H1 (cell line): Measurements from ENCODE around the gene LCMT1. TPM values are rescaled to one million over a fixed set of nuclear protein-coding genes. Genes with fewer than 3 reads are reported as not detected.

Experiments used
- CTCF ChIA-PET: fragments of 300-600 bp; sonication (Branson Sonifier 250); formaldehyde crosslinking; loops from one replicate; lab custom pipeline; 2021; ENCODE audit not compliant: partially characterized antibody; lab: Charles Lee
- POLR2A ChIA-PET: fragments of 300-600 bp; sonication (Branson Sonifier 250); formaldehyde crosslinking; loops from one replicate; lab custom pipeline; 2021; ENCODE audit warnings: inconsistent platforms; ENCODE audit not compliant: partially characterized antibody; lab: Charles Lee
- DNase-seq, 2 experiments: peaks; one replicate each; pipeline versions ENCODE4 v3.0.0 to v3.0.0-alpha.2; 2010 to 2022; ENCODE audit warnings: low spot score in 2 of 2, low read depth in 1 of 2, mixed read lengths in 1 of 2
- FAIRE-seq: peaks from 2 replicates; lab custom pipeline; 2011; peaks lifted over from hg19 to GRCh38; lab: Jason Lieb, UNC
- H2AFZ ChIP-seq: 2 replicates; pipeline ENCODE4 v1.8.1; 2012; ENCODE audit warnings: low read length, inconsistent platforms
- H2AK5ac ChIP-seq: 2 replicates; pipeline ENCODE4 v1.6.1; 2013; ENCODE audit warnings: low read depth, low read length
- H2BK120ac ChIP-seq: replicated peaks from 2 replicates; pipeline ENCODE3; 2013; ENCODE audit warnings: low read depth, low read length, inconsistent platforms
- H2BK12ac ChIP-seq: 2 replicates; pipeline ENCODE4 v1.6.1; 2013; ENCODE audit warnings: low read depth, low read length
- H2BK15ac ChIP-seq: 2 replicates; pipeline ENCODE4 v1.6.1; 2013; ENCODE audit warnings: low read length
- H2BK20ac ChIP-seq: 2 replicates; pipeline ENCODE4 v1.6.1; 2013; ENCODE audit warnings: low read length
- H2BK5ac ChIP-seq: 2 replicates; pipeline ENCODE4 v1.6.1; 2013; ENCODE audit warnings: low read depth, low read length
- H3K14ac ChIP-seq: 2 replicates; pipeline ENCODE4 v1.6.1; 2013; ENCODE audit warnings: inconsistent platforms; ENCODE audit not compliant: insufficient read length
- H3K18ac ChIP-seq: 2 replicates; pipeline ENCODE4 v1.6.1; 2013; ENCODE audit warnings: low read length; ENCODE audit errors: extremely low read depth
- H3K23ac ChIP-seq: 2 replicates; pipeline ENCODE4 v1.6.1; 2013; ENCODE audit warnings: inconsistent platforms; ENCODE audit not compliant: insufficient read length
- H3K23me2 ChIP-seq: 2 replicates; pipeline ENCODE4 v1.6.1; 2013; ENCODE audit warnings: low read depth, low read length
- H3K27ac ChIP-seq: 2 replicates; pipeline ENCODE4 v1.6.1; 2011; ENCODE audit warnings: low read depth, low read length, inconsistent platforms
- H3K27me3 ChIP-seq, 4 experiments: replicated peaks in 1 of 4; 1 replicate in 1 of 4; 2 replicates in 3 of 4; pipeline versions ENCODE4 v1.6.1 to v1.8.1; 2011 to 2013; ENCODE audit warnings: low read length in 3 of 4, mild to moderate bottlenecking in 3 of 4, inconsistent platforms in 2 of 4, mixed read lengths in 2 of 4, moderate library complexity in 1 of 4; ENCODE audit not compliant: control insufficient read depth in 3 of 4, insufficient read depth in 3 of 4; ENCODE audit errors: extremely low read depth in 1 of 4
- H3K36me3 ChIP-seq, 4 experiments: 2 replicates each; pipeline versions ENCODE4 v1.6.1 to v1.8.1; 2011 to 2013; ENCODE audit warnings: mild to moderate bottlenecking in 4 of 4, low read length in 3 of 4, moderate library complexity in 2 of 4, control low read depth in 1 of 4, inconsistent platforms in 1 of 4; ENCODE audit not compliant: insufficient read depth in 4 of 4, control insufficient read depth in 2 of 4
- H3K4ac ChIP-seq: replicated peaks from 2 replicates; pipeline ENCODE3; 2013; ENCODE audit warnings: low read length, low read depth, mixed read lengths, inconsistent platforms; ENCODE audit not compliant: insufficient read length
- H3K4me1 ChIP-seq, 4 experiments: replicated peaks in 1 of 4; 1 replicate in 1 of 4; 2 replicates in 3 of 4; pipeline versions ENCODE4 v1.6.1 to v1.8.1; 2011 to 2013; ENCODE audit warnings: low read length in 3 of 4, inconsistent platforms in 2 of 4, mixed read lengths in 1 of 4; ENCODE audit not compliant: insufficient read depth in 4 of 4, control insufficient read depth in 3 of 4
- H3K4me2 ChIP-seq, 2 experiments: 2 replicates each; pipeline versions ENCODE4 v1.6.1 to v1.8.1; 2011 to 2013; ENCODE audit warnings: low read depth in 2 of 2, low read length in 2 of 2, control low read depth in 1 of 2, inconsistent platforms in 1 of 2, mild to moderate bottlenecking in 1 of 2; ENCODE audit not compliant: insufficient read depth in 1 of 2
- H3K4me3 ChIP-seq, 4 experiments: fragments of 200-600, 300-600 bp in 1 of 4; sonication (generic), shearing (Covaris generic), sonication (Bioruptor Twin) in 1 of 4; 2 replicates each; pipeline versions ENCODE4 v1.5.1 to v1.8.1; 2011 to 2016; ENCODE audit warnings: low read length in 4 of 4, low read depth in 3 of 4, control low read depth in 2 of 4, inconsistent platforms in 2 of 4, mild to moderate bottlenecking in 2 of 4, mixed read lengths in 1 of 4, moderate library complexity in 1 of 4; ENCODE audit not compliant: insufficient read depth in 2 of 4; ENCODE audit errors: extremely low read depth in 1 of 4
- H3K56ac ChIP-seq: replicated peaks from 2 replicates; pipeline ENCODE3; 2013; ENCODE audit warnings: low read depth, mild to moderate bottlenecking, mixed read lengths, low read length, inconsistent platforms; ENCODE audit not compliant: insufficient read length
- H3K79me1 ChIP-seq: 2 replicates; pipeline ENCODE4 v1.6.1; 2013; ENCODE audit warnings: low read depth, low read length, control low read depth
- H3K79me2 ChIP-seq, 2 experiments: 2 replicates each; pipeline versions ENCODE4 v1.6.1 to v1.8.1; 2012 to 2013; ENCODE audit warnings: low read length in 2 of 2, mild to moderate bottlenecking in 2 of 2, inconsistent platforms in 1 of 2; ENCODE audit not compliant: insufficient read depth in 2 of 2, control insufficient read depth in 1 of 2
- H3K9ac ChIP-seq, 4 experiments: replicated peaks in 1 of 4; 1 replicate in 1 of 4; 2 replicates in 3 of 4; pipeline versions ENCODE4 v1.6.1 to v1.8.1; 2011 to 2013; ENCODE audit warnings: low read depth in 3 of 4, low read length in 3 of 4, control low read depth in 2 of 4, mild to moderate bottlenecking in 2 of 4, moderate library complexity in 2 of 4, inconsistent platforms in 1 of 4; ENCODE audit errors: extremely low read depth in 1 of 4
- H3K9me3 ChIP-seq, 2 experiments: 2 replicates each; pipeline versions ENCODE4 v1.6.1 to v1.8.1; 2012 to 2013; ENCODE audit warnings: mild to moderate bottlenecking in 2 of 2, moderate library complexity in 2 of 2, control low read depth in 1 of 2, inconsistent platforms in 1 of 2, low read depth in 1 of 2, low read length in 1 of 2, mixed read lengths in 1 of 2; ENCODE audit not compliant: insufficient read depth in 2 of 2
- H4K20me1 ChIP-seq, 2 experiments: replicated peaks in 1 of 2; 2 replicates each; pipeline versions ENCODE3 to v1.8.1; 2011 to 2013; ENCODE audit warnings: inconsistent platforms in 2 of 2, low read length in 2 of 2, mild to moderate bottlenecking in 1 of 2; ENCODE audit not compliant: insufficient read depth in 2 of 2, control insufficient read depth in 1 of 2
- H4K5ac ChIP-seq: 2 replicates; pipeline ENCODE4 v1.6.1; 2013; ENCODE audit warnings: low read length, low read depth, mixed read lengths, inconsistent platforms; ENCODE audit not compliant: insufficient read length
- H4K8ac ChIP-seq: 2 replicates; pipeline ENCODE4 v1.8.0; 2013; ENCODE audit warnings: mild to moderate bottlenecking, moderate library complexity, low read length, inconsistent platforms; ENCODE audit not compliant: insufficient read depth; ENCODE audit errors: extremely low read depth
- H4K91ac ChIP-seq: replicated peaks from 2 replicates; pipeline ENCODE3; 2013; ENCODE audit warnings: low read length, mixed read lengths, inconsistent platforms; ENCODE audit not compliant: insufficient read length
- RXRA ChIP-seq: IDR thresholded peaks from 2 replicates; pipeline ENCODE4 v1.6.1; 2011; ENCODE audit warnings: low read depth, mild to moderate bottlenecking, low read length, moderate library complexity; ENCODE audit not compliant: insufficient read depth
- SAP30 ChIP-seq: fragments of 300-600 bp; sonication (generic); IDR thresholded peaks from 2 replicates; pipeline ENCODE4 v1.7.1; 2012; ENCODE audit warnings: low read length, moderate library complexity, mild to moderate bottlenecking, inconsistent platforms; ENCODE audit not compliant: insufficient read depth, insufficient replicate concordance
- TBP ChIP-seq: IDR thresholded peaks from 2 replicates; pipeline ENCODE4 v1.6.1; 2011; ENCODE audit warnings: low read depth, low read length, improper control_type of control experiment
- WGBS, 2 experiments: shearing (Covaris generic) in 1 of 2; methylation state at CpG; one replicate each; pipeline versions ENCODE4 v1.1.6 to v1.1.7; 2013 to 2015; ENCODE audit warnings: low lambda C conversion rate in 2 of 2, mixed read lengths in 2 of 2, inconsistent platforms in 1 of 2, low coverage in 1 of 2, missing lambda C conversion rate in 1 of 2; ENCODE audit not compliant: insufficient replicate concordance in 2 of 2, insufficient coverage in 1 of 2, insufficient read length in 1 of 2; ENCODE audit errors: extremely low coverage in 1 of 2, missing lambda C conversion rate in 1 of 2; 5-methylcytosine and 5-hydroxymethylcytosine counted together
- polyA plus RNA-seq, 7 experiments: library from polyadenylated mRNA; depleted of rRNA in 3 of 7; stranded (reverse) in 5 of 7; unstranded in 2 of 7; fragments of >200 nt in 5 of 7; fragments of 200-250 nt in 2 of 7; gene quantifications; 1 replicate in 5 of 7; 2 replicates in 1 of 7; 4 replicates in 1 of 7; pipeline versions ENCODE4 v1.2.1 to v1.2.3, GENCODE V29; 2011 to 2013; ENCODE audit warnings: missing spikeins in 2 of 7, mixed read lengths in 2 of 7
- total RNA-seq: library from RNA; stranded (reverse); fragmentation: NEBNext Ultra II Directional; extraction: Animal tissue kit (Norgen Biotek cat#: 25700); gene quantifications from 2 replicates; pipeline ENCODE4 v1.2.1, GENCODE V29; 2021
- TF ChIP-seq, protein P1 (sequence below): IDR thresholded peaks from 2 replicates; pipeline ENCODE4 v1.6.1; 2012; ENCODE audit warnings: low read length, inconsistent platforms

The LCMT1 gene
- total and polyA plus RNA-seq, 2 of the 8 experiments (the other 6 are each of a cell fraction or from before 2014, with no cell fraction given): 61.0 to 80.8 TPM

DNA sequence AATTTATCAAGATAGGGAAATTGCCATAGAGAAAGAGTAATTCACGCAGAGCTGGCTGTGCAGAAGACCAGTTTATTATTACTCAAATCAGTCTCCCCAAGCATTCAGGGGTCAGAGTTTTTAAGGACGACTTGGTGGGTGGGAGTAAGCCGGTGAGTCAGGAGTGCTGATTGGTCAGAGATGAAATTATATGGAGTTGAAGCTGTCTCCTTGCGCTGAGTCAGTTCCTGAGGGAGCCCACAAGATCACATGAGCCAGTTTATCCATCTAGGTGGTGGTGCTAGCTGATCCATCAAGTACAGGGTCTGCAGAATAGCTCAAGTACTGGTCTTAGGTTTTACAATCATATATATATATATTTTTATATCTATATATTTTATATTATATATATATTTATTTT, 99.2 kb downstream of the LCMT1 start:
- 92% methylated on average over 4 of the region's 4 CpGs; no CpG with 5 or more reads in 1 of the 2 experiments for WGBS, 2 experiments
- H3K4ac ChIP-seq: no peak overlapping the region
- no peak overlapping the region for H2AK5ac ChIP-seq
- no peak for DNase-seq
- TF ChIP-seq, protein P1, sequence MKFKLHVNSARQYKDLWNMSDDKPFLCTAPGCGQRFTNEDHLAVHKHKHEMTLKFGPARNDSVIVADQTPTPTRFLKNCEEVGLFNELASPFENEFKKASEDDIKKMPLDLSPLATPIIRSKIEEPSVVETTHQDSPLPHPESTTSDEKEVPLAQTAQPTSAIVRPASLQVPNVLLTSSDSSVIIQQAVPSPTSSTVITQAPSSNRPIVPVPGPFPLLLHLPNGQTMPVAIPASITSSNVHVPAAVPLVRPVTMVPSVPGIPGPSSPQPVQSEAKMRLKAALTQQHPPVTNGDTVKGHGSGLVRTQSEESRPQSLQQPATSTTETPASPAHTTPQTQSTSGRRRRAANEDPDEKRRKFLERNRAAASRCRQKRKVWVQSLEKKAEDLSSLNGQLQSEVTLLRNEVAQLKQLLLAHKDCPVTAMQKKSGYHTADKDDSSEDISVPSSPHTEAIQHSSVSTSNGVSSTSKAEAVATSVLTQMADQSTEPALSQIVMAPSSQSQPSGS: no peak
- TF ChIP-seq TBP: no peak
- TF ChIP-seq RXRA: no peak
- TF ChIP-seq SAP30: no peak
- no peaks in the 10 kb centered on the region for H4K20me1 ChIP-seq
- H4K91ac ChIP-seq: no peak overlapping the region
- no peak overlapping the region for H2BK5ac ChIP-seq
- H3K36me3 ChIP-seq: no peaks in the 10 kb centered on the region
- no peak overlapping the region for H3K4me3 ChIP-seq
- no peak overlapping the region for H2BK20ac ChIP-seq
- H3K9ac ChIP-seq: no peak overlapping the region
- H2BK120ac ChIP-seq: no peak overlapping the region
- no peak overlapping the region for H3K4me2 ChIP-seq
- no peak overlapping the region for H3K14ac ChIP-seq
- POLR2A ChIA-PET: no interaction called here
- H4K8ac ChIP-seq: no peak overlapping the region
- no peak overlapping the region; the same call in 1 of the 2 replicates for H2AFZ ChIP-seq
- FAIRE-seq: no peak
- H3K4me1 ChIP-seq: no peaks in the 10 kb centered on the region
- H3K27ac ChIP-seq: no peak overlapping the region
- H4K5ac ChIP-seq: no peak overlapping the region
- H3K27me3 ChIP-seq: no peaks in the 10 kb centered on the region
- H3K23ac ChIP-seq: no peak overlapping the region
- peaks cover 4% of the 10 kb centered on the region; the same call in 1 of the 2 replicates for H3K23me2 ChIP-seq
- no peaks in the 10 kb centered on the region for H3K79me1 ChIP-seq
- H3K79me2 ChIP-seq: no peaks in the 10 kb centered on the region
- no peak overlapping the region for H2BK15ac ChIP-seq
- H2BK12ac ChIP-seq: no peak overlapping the region
- no peak overlapping the region for H3K56ac ChIP-seq
- CTCF ChIA-PET: no interaction called here
- H3K9me3 ChIP-seq: no peaks in the 10 kb centered on the region
- no peak overlapping the region for H3K18ac ChIP-seq
